ENCODE measurements around the gene CLMP.

Gene CLMP

GRCh38 chr11:123168955-123169484 lies 26.0 kb downstream of the CLMP start:
- no peak overlapping the region for H3K4me3 ChIP-seq (ENCODE audit: low read depth, low read length)
- TF ChIP-seq CTCF (IDR thresholded peaks at IDR 0.05; ENCODE audit: borderline replicate concordance, insufficient read depth, low read depth, low read length), result no peak

- H3K4me3 ChIP-seq (ENCODE audit: low read depth, low read length), result no peak overlapping the region
- no peak for TF ChIP-seq CTCF (IDR thresholded peaks at IDR 0.05; ENCODE audit: borderline replicate concordance, insufficient read depth, low read depth, low read length)
These were observed 26.8 kb downstream of the CLMP start for GRCh38 chr11:123168241-123168640.

GRCh38 chr11:123166071-123166559 lies 28.9 kb downstream of the CLMP start:
- no peak overlapping the region for H3K4me3 ChIP-seq (ENCODE audit: low read depth, low read length)
- TF ChIP-seq CTCF (IDR thresholded peaks at IDR 0.05; ENCODE audit: borderline replicate concordance, insufficient read depth, low read depth, low read length), result peak; percentile 70

GRCh38 chr11:123164732-123165450 lies 30.2 kb downstream of the CLMP start:
- no peak overlapping the region for H3K4me3 ChIP-seq (ENCODE audit: low read depth, low read length)
- no peak for TF ChIP-seq CTCF (IDR thresholded peaks at IDR 0.05; ENCODE audit: borderline replicate concordance, insufficient read depth, low read depth, low read length)

- TF ChIP-seq CTCF (IDR thresholded peaks at IDR 0.05; ENCODE audit: borderline replicate concordance, insufficient read depth, low read depth, low read length), result peak; percentile 16; the same call in 1 of the 2 replicates
- no peak overlapping the region for H3K4me3 ChIP-seq (ENCODE audit: low read depth, low read length)
These were observed 31.4 kb downstream of the CLMP start for GRCh38 chr11:123163621-123164020.

- H3K4me3 ChIP-seq (ENCODE audit: low read depth, low read length), result no peak overlapping the region
- TF ChIP-seq CTCF (IDR thresholded peaks at IDR 0.05; ENCODE audit: borderline replicate concordance, insufficient read depth, low read depth, low read length), result no peak
These were observed 33.5 kb downstream of the CLMP start for GRCh38 chr11:123161376-123162030.
